K562 (cell line): ENCODE measurements around the gene CYBRD1. TPM values are rescaled to one million over a fixed set of nuclear protein-coding genes. Genes with fewer than 3 reads are reported as not detected.

ENCODE experiments used
- BCL6 ChIP-seq: fragments of 250-450 bp; sonication (Bioruptor Pico); IDR thresholded peaks from 2 replicates; pipeline ENCODE4 v1.4.0; 2020
- CBX2 ChIP-seq: fragments of 200-600 bp; sonication (generic); IDR thresholded peaks from one replicate; pipeline ENCODE4 v1.6.1; 2012; ENCODE audit warnings: mild to moderate bottlenecking, low read length, inconsistent platforms; ENCODE audit not compliant: insufficient read depth, poor library complexity, severe bottlenecking
- FOXA3 ChIP-seq, 2 experiments: fragments of 450-650 bp in 1 of 2; sonication (generic) in 1 of 2; formaldehyde crosslinking; IDR thresholded peaks in 1 of 2; conservative IDR thresholded peaks in 1 of 2; 2 replicates each; pipeline versions ENCODE4 v1.4.0 to v1.8.0; 2020 to 2022; ENCODE audit warnings: mild to moderate bottlenecking in 2 of 2, missing genetic modification reagents in 1 of 2
- FOXK2 ChIP-seq, 2 experiments: fragments of 450-650 bp; IDR thresholded peaks in 1 of 2; conservative IDR thresholded peaks in 1 of 2; 2 replicates each; pipeline ENCODE4 v1.6.1; 2016; ENCODE audit warnings: low read depth in 2 of 2, mild to moderate bottlenecking in 1 of 2
- NUFIP1 ChIP-seq: fragments of 450-650 bp; IDR thresholded peaks from 2 replicates; pipeline ENCODE4 v1.6.1; 2018; ENCODE audit not compliant: partially characterized antibody
- RBM22 ChIP-seq: fragments of 200-400 bp; formaldehyde crosslinking; IDR thresholded peaks from 2 replicates; pipeline ENCODE4 v1.6.1; 2018; ENCODE audit warnings: low read length, low read depth; ENCODE audit not compliant: poor library complexity, severe bottlenecking
- SIX5 ChIP-seq, 2 experiments: IDR thresholded peaks; 2 replicates each; pipeline ENCODE4 v1.6.1; 2011; ENCODE audit warnings: low read length in 2 of 2, borderline replicate concordance in 1 of 2, low read depth in 1 of 2, mild to moderate bottlenecking in 1 of 2, moderate library complexity in 1 of 2; ENCODE audit not compliant: insufficient read depth in 1 of 2
- SMAD4 ChIP-seq: fragments of 250-450 bp; sonication (Bioruptor Pico); conservative IDR thresholded peaks from 2 replicates; pipeline ENCODE4 v1.8.0; 2021; ENCODE audit warnings: inconsistent platforms, mild to moderate bottlenecking, moderate library complexity
- SRSF3 ChIP-seq: fragments of 200-400 bp; formaldehyde crosslinking; IDR thresholded peaks from 2 replicates; pipeline ENCODE4 v1.6.1; 2016; ENCODE audit warnings: mild to moderate bottlenecking, low read length, moderate library complexity; ENCODE audit not compliant: insufficient read depth
- TCF7L2 ChIP-seq: fragments of 150-350 bp; IDR thresholded peaks from 2 replicates; pipeline ENCODE4 v1.6.1; 2016; ENCODE audit warnings: low read depth, mild to moderate bottlenecking, low read length, moderate library complexity
- TRIM28 ChIP-seq: fragments of 450-650 bp; IDR thresholded peaks from 2 replicates; pipeline ENCODE4 v1.6.1; 2017
- ZNF143 ChIP-seq: sonication (generic); formaldehyde crosslinking; IDR thresholded peaks from 2 replicates; pipeline ENCODE4 v1.9.0; 2022; ENCODE audit warnings: mild to moderate bottlenecking, missing genetic modification reagents
- ZNF23 ChIP-seq: fragments of 250-450 bp; sonication (Bioruptor Pico); IDR thresholded peaks from 2 replicates; pipeline ENCODE4 v1.4.0; 2020; ENCODE audit warnings: mild to moderate bottlenecking
- ZNF239 ChIP-seq: fragments of 250-450 bp; sonication (Bioruptor Pico); IDR thresholded peaks from 2 replicates; pipeline ENCODE4 v1.4.0; 2020; ENCODE audit warnings: mild to moderate bottlenecking
- ZNF764 ChIP-seq: fragments of 250-450 bp; sonication (Bioruptor Pico); IDR thresholded peaks from 2 replicates; pipeline ENCODE4 v1.4.0; 2020; ENCODE audit warnings: low read depth, mild to moderate bottlenecking, moderate library complexity
- ZNF79 ChIP-seq: fragments of 250-450 bp; sonication (Bioruptor Pico); IDR thresholded peaks from 2 replicates; pipeline ENCODE4 v1.4.0; 2020; ENCODE audit warnings: low read depth, mild to moderate bottlenecking, moderate library complexity
- polyA plus RNA-seq, 8 experiments: library from polyadenylated mRNA; depleted of rRNA in 4 of 8; stranded (reverse) in 5 of 8; unstranded in 3 of 8; fragments of >200 nt; fragmentation: Nextera tagmentation in 2 of 8; fragmentation: Illumina TruSeq in 1 of 8; extraction: Ambion mirVana in 2 of 8; extraction: Trizol in 1 of 8; gene quantifications; 2 replicates each; pipeline versions ENCODE4 v1.2.1 to v1.2.3, GENCODE V29; 2011 to 2014; ENCODE audit warnings: inconsistent platforms in 1 of 8, missing spikeins in 1 of 8
- total RNA-seq, 7 experiments: library from RNA; depleted of rRNA in 6 of 7; stranded (reverse); fragments of >200 nt in 6 of 7; fragmentation: Illumina TruSeq in 2 of 7; extraction: Trizol in 2 of 7; gene quantifications; 2 replicates each; pipeline versions ENCODE4 v1.2.1 to v1.2.3, GENCODE V29; 2011 to 2021; ENCODE audit warnings: low replicate concordance in 1 of 7
- TF ChIP-seq, protein P1 (sequence below), 2 experiments: fragments of 450-650 bp; IDR thresholded peaks; 2 replicates each; pipeline ENCODE4 v1.6.1; 2018; ENCODE audit warnings: mild to moderate bottlenecking in 2 of 2, low read depth in 1 of 2; ENCODE audit not compliant: partially characterized antibody in 2 of 2
- TF ChIP-seq, protein P2 (sequence below): fragments of 250-450 bp; sonication (Bioruptor Pico); IDR thresholded peaks from 2 replicates; pipeline ENCODE4 v1.4.0; 2020; ENCODE audit warnings: mild to moderate bottlenecking, moderate library complexity
- TF ChIP-seq, protein P3 (sequence below): fragments of 250-450 bp; sonication (Bioruptor Pico); IDR thresholded peaks from 2 replicates; pipeline ENCODE4 v1.8.0; 2022; ENCODE audit warnings: moderate library complexity, mild to moderate bottlenecking, inconsistent platforms

The CYBRD1 gene
- total and polyA plus RNA-seq, 9 of the 15 experiments (the other 6 are each of a cell fraction or from before 2014, with no cell fraction given), result 9.6 to 22.4 (median 15.6) TPM

DNA sequence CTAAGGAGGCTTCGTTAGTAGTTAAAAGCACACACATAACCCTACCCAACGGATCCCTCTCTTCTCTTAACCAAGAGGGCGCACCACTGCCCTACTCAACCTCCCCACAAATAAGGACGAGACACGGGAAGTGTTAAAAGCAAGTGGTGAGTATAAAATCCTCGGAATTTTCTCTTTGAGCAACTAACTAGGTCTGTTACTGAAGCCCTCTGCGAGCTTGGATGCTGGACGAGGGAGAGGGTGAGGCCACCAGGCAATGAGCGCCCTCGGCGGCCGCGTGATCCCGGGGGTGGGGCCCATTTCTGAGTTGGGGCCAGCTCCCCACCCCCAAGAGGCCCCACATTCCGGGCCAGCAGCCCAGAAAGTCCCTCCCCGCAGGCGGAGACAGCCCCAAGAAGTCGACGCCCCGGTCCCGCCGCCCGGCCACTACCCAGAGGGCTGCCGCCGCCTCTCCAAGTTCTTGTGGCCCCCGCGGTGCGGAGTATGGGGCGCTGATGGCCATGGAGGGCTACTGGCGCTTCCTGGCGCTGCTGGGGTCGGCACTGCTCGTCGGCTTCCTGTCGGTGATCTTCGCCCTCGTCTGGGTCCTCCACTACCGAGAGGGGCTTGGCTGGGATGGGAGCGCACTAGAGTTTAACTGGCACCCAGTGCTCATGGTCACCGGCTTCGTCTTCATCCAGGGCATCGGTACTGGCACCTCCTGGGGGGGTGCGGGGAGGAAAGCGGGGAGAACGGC lies at the start of gene CYBRD1 (continued):
- TF ChIP-seq, protein P1, sequence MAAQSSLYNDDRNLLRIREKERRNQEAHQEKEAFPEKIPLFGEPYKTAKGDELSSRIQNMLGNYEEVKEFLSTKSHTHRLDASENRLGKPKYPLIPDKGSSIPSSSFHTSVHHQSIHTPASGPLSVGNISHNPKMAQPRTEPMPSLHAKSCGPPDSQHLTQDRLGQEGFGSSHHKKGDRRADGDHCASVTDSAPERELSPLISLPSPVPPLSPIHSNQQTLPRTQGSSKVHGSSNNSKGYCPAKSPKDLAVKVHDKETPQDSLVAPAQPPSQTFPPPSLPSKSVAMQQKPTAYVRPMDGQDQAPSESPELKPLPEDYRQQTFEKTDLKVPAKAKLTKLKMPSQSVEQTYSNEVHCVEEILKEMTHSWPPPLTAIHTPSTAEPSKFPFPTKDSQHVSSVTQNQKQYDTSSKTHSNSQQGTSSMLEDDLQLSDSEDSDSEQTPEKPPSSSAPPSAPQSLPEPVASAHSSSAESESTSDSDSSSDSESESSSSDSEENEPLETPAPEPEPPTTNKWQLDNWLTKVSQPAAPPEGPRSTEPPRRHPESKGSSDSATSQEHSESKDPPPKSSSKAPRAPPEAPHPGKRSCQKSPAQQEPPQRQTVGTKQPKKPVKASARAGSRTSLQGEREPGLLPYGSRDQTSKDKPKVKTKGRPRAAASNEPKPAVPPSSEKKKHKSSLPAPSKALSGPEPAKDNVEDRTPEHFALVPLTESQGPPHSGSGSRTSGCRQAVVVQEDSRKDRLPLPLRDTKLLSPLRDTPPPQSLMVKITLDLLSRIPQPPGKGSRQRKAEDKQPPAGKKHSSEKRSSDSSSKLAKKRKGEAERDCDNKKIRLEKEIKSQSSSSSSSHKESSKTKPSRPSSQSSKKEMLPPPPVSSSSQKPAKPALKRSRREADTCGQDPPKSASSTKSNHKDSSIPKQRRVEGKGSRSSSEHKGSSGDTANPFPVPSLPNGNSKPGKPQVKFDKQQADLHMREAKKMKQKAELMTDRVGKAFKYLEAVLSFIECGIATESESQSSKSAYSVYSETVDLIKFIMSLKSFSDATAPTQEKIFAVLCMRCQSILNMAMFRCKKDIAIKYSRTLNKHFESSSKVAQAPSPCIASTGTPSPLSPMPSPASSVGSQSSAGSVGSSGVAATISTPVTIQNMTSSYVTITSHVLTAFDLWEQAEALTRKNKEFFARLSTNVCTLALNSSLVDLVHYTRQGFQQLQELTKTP (IDR thresholded peaks at IDR 0.05; ENCODE audit: low read depth in 1 of 2, partially characterized antibody in 2 of 2), result peak in 1 of 2 experiments; percentile 66
- TF ChIP-seq SRSF3, result no peak
- TF ChIP-seq, protein P2, sequence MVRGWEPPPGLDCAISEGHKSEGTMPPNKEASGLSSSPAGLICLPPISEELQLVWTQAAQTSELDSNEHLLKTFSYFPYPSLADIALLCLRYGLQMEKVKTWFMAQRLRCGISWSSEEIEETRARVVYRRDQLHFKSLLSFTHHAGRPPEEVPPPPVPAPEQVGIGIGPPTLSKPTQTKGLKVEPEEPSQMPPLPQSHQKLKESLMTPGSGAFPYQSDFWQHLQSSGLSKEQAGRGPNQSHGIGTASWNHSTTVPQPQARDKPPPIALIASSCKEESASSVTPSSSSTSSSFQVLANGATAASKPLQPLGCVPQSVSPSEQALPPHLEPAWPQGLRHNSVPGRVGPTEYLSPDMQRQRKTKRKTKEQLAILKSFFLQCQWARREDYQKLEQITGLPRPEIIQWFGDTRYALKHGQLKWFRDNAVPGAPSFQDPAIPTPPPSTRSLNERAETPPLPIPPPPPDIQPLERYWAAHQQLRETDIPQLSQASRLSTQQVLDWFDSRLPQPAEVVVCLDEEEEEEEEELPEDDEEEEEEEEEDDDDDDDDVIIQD (CRISPR knock-in tag), result no peak
- peak; percentile 56; the same call in 1 of the 2 replicates for TF ChIP-seq ZNF79 (CRISPR knock-in tag)
- TF ChIP-seq BCL6 (CRISPR knock-in tag), result peak; percentile 5; the same call in 1 of the 2 replicates
- peak; percentile 74; the same call in 1 of the 2 replicates for TF ChIP-seq TRIM28
- TF ChIP-seq CBX2, result no peak
- TF ChIP-seq ZNF143 (CRISPR knock-in tag), result peak; percentile 12; the same call in 1 of the 2 replicates
- peak; percentile 59 for TF ChIP-seq RBM22
- TF ChIP-seq ZNF239 (CRISPR knock-in tag), result no peak; the same call in 1 of the 2 replicates
- peak; percentile 69 for TF ChIP-seq SMAD4 (CRISPR knock-in tag)
- TF ChIP-seq ZNF764 (CRISPR knock-in tag), result no peak; the same call in 1 of the 2 replicates
- 0 out of 4 replicates have a peak, but pooled peaks of 1 of the 2 experiments have one; percentile 26 for TF ChIP-seq FOXK2 (conservative IDR thresholded peaks at IDR 0.05 in 1 of 2, IDR thresholded peaks at IDR 0.05 in 1 of 2; ENCODE audit: low read depth in 2 of 2)
- TF ChIP-seq NUFIP1, result no peak
- TF ChIP-seq SIX5 (IDR thresholded peaks at IDR 0.05; ENCODE audit: borderline replicate concordance in 1 of 2, insufficient read depth in 1 of 2, low read depth in 1 of 2, low read length in 2 of 2), result no peak
- TF ChIP-seq FOXA3 (CRISPR knock-in tag; conservative IDR thresholded peaks at IDR 0.05 in 1 of 2, IDR thresholded peaks at IDR 0.05 in 1 of 2), result peak in 1 of 2 experiments; percentile 9; a peak in 1 of 4 replicates
- TF ChIP-seq, protein P3, sequence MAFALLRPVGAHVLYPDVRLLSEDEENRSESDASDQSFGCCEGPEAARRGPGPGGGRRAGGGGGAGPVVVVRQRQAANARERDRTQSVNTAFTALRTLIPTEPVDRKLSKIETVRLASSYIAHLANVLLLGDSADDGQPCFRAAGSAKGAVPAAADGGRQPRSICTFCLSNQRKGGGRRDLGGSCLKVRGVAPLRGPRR (CRISPR knock-in tag), result 0 out of 2 replicates have a peak, but pooled peaks have one; percentile 14
- 0 out of 2 replicates have a peak, but pooled peaks have one; percentile 67 for TF ChIP-seq ZNF23
- TF ChIP-seq TCF7L2, result no peak
